Stimulated activated naive CD8-positive, alpha-beta T cell treated with anti-CD3 and anti-CD28 coated beads, Interleukin-15, Interleukin-2, amounts not matched to agents 100 U/mL and 50 U/mL, for 24 hours (primary cell): ENCODE results near the gene PRODH.
A peak's percentile ranks its signal among the peaks of the same experiment; 100 is the strongest.
"Not testable (repeated sequence)": the region's sequence is repeated elsewhere in the genome, so short reads cannot be mapped to it uniquely, and the experiment has no call there.

Experiments
- ATAC-seq: fragments of 150-1000 bp; cut with Tn5 transposase; one replicate; pipeline ENCODE4 v1.10.0; 2021
- DNase-seq: peaks from one replicate; pipeline ENCODE4 v3.0.0; 2021

Gene PRODH

GRCh38 chr22:18905540-18906409 lies 30.3 kb downstream of the PRODH start, which contains the start of gene DGCR6:
TSS of gene DGCR6 (plus strand) at chr22:18906320. CDS start at chr22:18906375, 55 bp downstream.
- DNase-seq = no peak
- peak; percentile 99 for ATAC-seq

- ATAC-seq, DNase-seq: not testable (repeated sequence)
Observed at GRCh38 chr22:18896037-18896657, 39.9 kb downstream of the PRODH start.

GRCh38 chr22:18893775-18894174 lies 42.3 kb downstream of the PRODH start:
- not testable (repeated sequence) for ATAC-seq, DNase-seq

GRCh38 chr22:18890510-18891192 lies 45.4 kb downstream of the PRODH start:
- not testable (repeated sequence) for DNase-seq
- ATAC-seq = peak; percentile 63

- DNase-seq (no peak), ATAC-seq (no peak)
Observed at GRCh38 chr22:18888115-18888514, 48.0 kb downstream of the PRODH start.

- ATAC-seq, DNase-seq: not testable (repeated sequence)
Observed at GRCh38 chr22:18884465-18884864, 51.6 kb downstream of the PRODH start.

- ATAC-seq, DNase-seq: not testable (repeated sequence)
Observed at GRCh38 chr22:18881260-18881659, 54.8 kb downstream of the PRODH start.
